Measurements from ENCODE around the gene MCRS1. TPM values are rescaled to one million over a fixed set of nuclear protein-coding genes. Genes with fewer than 3 reads are reported as not detected.
"Not testable (repeated sequence)": the region's sequence is repeated elsewhere in the genome, so short reads cannot be mapped to it uniquely, and the experiment has no call there.

Gene MCRS1
- total RNA-seq, 1 donor from 2014 or later = 33.9 TPM

GRCh38 chr12:49524660-49525324 is 43.1 kb downstream of the MCRS1 start:
- Histone ChIP-seq H3K27ac (ENCODE audit: low read depth, low read length) (no peak overlapping the region), H3K36me3 (ENCODE audit: control insufficient read depth in 3 of 3, insufficient read depth in 3 of 3, low read length in 3 of 3) (peaks cover 17 to 37% (median 29%) of the 10 kb centered on the region in 3 donors), H3K27me3 (ENCODE audit: control insufficient read depth in 3 of 3, insufficient read depth in 3 of 3, low read length in 3 of 3) (no peaks in the 10 kb centered on the region), H3K9me3 (ENCODE audit: control insufficient read depth in 3 of 3, low read length in 3 of 3) (no peaks in the 10 kb centered on the region), H3K4me1 (ENCODE audit: control insufficient read depth in 3 of 3, insufficient read depth in 3 of 3, low read length in 3 of 3) (no peaks in the 10 kb centered on the region), H3K9ac (ENCODE audit: low read depth in 1 of 3, low read length in 3 of 3) (no peak overlapping the region), H3K4me3 (ENCODE audit: low read length in 3 of 3) (no peak overlapping the region)

DNA sequence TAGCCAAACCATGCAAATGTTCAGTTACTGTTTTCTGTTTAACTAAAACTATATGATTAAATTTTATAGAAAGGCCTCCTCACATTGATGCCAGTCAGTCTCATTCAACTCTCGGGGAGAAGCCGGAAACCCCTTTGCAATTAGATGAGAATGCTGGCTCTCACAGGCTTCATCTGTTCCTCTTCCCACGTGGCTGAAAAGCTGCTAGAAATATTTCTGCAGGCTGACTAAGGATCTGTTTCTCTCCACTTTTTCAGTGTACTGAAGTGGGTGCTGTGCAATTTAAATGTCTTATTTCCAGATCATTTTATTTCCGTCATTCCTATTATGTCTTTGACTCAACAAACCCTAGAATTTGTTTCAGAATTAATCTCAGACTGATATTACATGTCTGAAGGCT is 46.6 kb downstream of the MCRS1 start:
- H3K4me3 ChIP-seq (ENCODE audit: low read length in 3 of 3) = no peak overlapping the region
- peaks cover 21 to 38% (median 22%) of the 10 kb centered on the region in 3 donors for H3K36me3 ChIP-seq (ENCODE audit: control insufficient read depth in 3 of 3, insufficient read depth in 3 of 3, low read length in 3 of 3)
- H3K4me1 ChIP-seq (ENCODE audit: control insufficient read depth in 3 of 3, insufficient read depth in 3 of 3, low read length in 3 of 3) = no peaks in the 10 kb centered on the region
- no peak overlapping the region for H3K27ac ChIP-seq (ENCODE audit: low read depth, low read length)
- H3K9me3 ChIP-seq (ENCODE audit: control insufficient read depth in 3 of 3, low read length in 3 of 3) = no peaks in the 10 kb centered on the region
- no peaks in the 10 kb centered on the region for H3K27me3 ChIP-seq (ENCODE audit: control insufficient read depth in 3 of 3, insufficient read depth in 3 of 3, low read length in 3 of 3)
- H3K9ac ChIP-seq (ENCODE audit: low read depth in 1 of 3, low read length in 3 of 3) = no peak overlapping the region

DNA sequence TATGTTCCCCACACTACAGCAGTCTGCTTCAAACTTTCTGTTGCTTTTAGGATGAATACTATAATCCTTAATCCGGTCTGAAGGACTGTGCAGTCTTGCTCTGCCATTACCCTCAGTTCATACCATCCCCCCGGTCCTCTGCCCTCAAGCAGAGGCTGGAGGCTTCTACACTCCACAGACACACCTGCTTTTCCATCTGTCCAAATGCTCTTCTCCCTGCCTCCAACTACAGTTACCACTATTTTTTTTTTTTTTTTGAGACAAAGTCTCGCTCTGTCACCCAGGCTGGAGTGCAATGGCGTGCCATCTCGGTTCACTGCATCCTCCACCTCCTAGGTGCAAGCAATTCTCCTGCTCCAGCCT is 48.4 kb downstream of the MCRS1 start:
- no peaks in the 10 kb centered on the region for H3K9me3 ChIP-seq (ENCODE audit: control insufficient read depth in 3 of 3, low read length in 3 of 3)
- H3K27ac ChIP-seq (ENCODE audit: low read depth, low read length) = no peak overlapping the region
- no peaks in the 10 kb centered on the region for H3K4me1 ChIP-seq (ENCODE audit: control insufficient read depth in 3 of 3, insufficient read depth in 3 of 3, low read length in 3 of 3)
- H3K27me3 ChIP-seq (ENCODE audit: control insufficient read depth in 3 of 3, insufficient read depth in 3 of 3, low read length in 3 of 3) = no peaks in the 10 kb centered on the region
- H3K9ac ChIP-seq (ENCODE audit: low read depth in 1 of 3, low read length in 3 of 3) = no peak overlapping the region
- H3K36me3 ChIP-seq (ENCODE audit: control insufficient read depth in 3 of 3, insufficient read depth in 3 of 3, low read length in 3 of 3) = peaks cover 6 to 20% (median 12%) of the 10 kb centered on the region in 3 donors
- no peak overlapping the region for H3K4me3 ChIP-seq (ENCODE audit: low read length in 3 of 3)

DNA sequence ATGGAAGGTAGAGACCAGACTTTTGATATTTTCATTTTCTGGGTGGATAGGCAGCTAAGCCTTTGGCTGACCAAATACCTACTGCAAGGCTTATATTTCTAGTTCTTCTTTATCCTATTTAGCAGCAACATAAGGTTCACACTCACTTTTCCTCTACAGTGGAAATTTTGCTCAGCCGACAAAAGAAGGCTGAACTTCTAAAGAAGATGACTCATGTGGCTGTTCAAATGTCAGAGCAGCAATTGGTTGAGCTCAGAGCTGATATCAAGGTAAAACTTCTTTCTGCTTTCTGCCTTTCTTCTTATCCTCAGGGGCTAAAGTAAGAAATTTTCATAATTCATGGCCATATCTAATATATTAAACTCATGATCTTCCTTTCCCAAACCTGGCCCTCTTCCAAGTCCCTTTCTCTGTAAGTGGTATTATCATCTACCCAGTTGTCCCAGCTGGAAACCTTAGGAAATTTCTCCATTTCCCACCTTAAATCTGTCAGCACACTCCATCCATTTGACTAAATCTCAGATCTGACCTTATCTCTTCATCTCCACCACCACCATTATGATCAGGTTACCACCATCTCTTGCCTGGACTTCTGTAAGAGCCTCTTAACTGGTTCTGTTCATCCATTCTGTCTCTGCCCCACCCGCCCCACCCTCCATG is 48.9 kb downstream of the MCRS1 start:
- H3K4me1 ChIP-seq (ENCODE audit: control insufficient read depth in 3 of 3, insufficient read depth in 3 of 3, low read length in 3 of 3) = no peaks in the 10 kb centered on the region

GRCh38 chr12:49515266-49515665 is 52.7 kb downstream of the MCRS1 start:
- no peak overlapping the region for H3K4me3 ChIP-seq (ENCODE audit: low read length in 3 of 3)
- H3K9ac ChIP-seq (ENCODE audit: low read depth in 1 of 3, low read length in 3 of 3) = no peak overlapping the region
- peaks cover 3 to 6% (median 5%) of the 10 kb centered on the region in 3 donors for H3K36me3 ChIP-seq (ENCODE audit: control insufficient read depth in 3 of 3, insufficient read depth in 3 of 3, low read length in 3 of 3)
- no peak overlapping the region for H3K27ac ChIP-seq (ENCODE audit: low read depth, low read length)
- H3K27me3 ChIP-seq (ENCODE audit: control insufficient read depth in 3 of 3, insufficient read depth in 3 of 3, low read length in 3 of 3) = no peaks in the 10 kb centered on the region
- H3K9me3 ChIP-seq (ENCODE audit: control insufficient read depth in 3 of 3, low read length in 3 of 3) = no peaks in the 10 kb centered on the region
- H3K4me1 ChIP-seq (ENCODE audit: control insufficient read depth in 3 of 3, insufficient read depth in 3 of 3, low read length in 3 of 3) = no peaks in the 10 kb centered on the region

More for the DNA sequence above, 48.9 kb downstream of the MCRS1 start:
- Histone ChIP-seq H3K4me3 (ENCODE audit: low read length in 3 of 3) (no peak overlapping the region), H3K36me3 (ENCODE audit: control insufficient read depth in 3 of 3, insufficient read depth in 3 of 3, low read length in 3 of 3) (peaks cover 3 to 15% (median 10%) of the 10 kb centered on the region in 3 donors), H3K27ac (ENCODE audit: low read depth, low read length) (no peak overlapping the region), H3K27me3 (ENCODE audit: control insufficient read depth in 3 of 3, insufficient read depth in 3 of 3, low read length in 3 of 3) (no peaks in the 10 kb centered on the region), H3K9ac (ENCODE audit: low read depth in 1 of 3, low read length in 3 of 3) (no peak overlapping the region), H3K9me3 (ENCODE audit: control insufficient read depth in 3 of 3, low read length in 3 of 3) (no peaks in the 10 kb centered on the region)

DNA sequence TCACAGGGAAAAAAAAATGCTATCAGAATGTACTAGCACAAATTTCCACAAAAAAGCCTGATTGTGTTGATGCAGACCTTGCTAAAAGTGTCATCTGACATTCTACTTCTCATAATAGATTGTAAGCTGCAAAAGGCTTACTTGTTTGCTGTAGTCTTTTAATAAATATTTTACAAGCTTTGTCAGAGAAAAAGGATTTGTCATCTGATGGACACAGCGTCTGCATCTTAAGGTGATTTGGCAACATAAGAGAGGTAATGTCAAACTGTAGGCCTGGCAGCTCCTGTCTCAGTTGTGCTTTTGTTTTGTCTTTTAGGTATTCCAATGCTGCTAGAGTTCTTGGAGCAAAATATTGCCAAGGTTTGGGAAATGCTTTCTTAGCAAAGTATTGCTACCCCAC is 55.4 kb downstream of the MCRS1 start:
- Histone ChIP-seq H3K4me1 (ENCODE audit: control insufficient read depth in 3 of 3, insufficient read depth in 3 of 3, low read length in 3 of 3) (no peaks in the 10 kb centered on the region), H3K27ac (ENCODE audit: low read depth, low read length) (no peak overlapping the region), H3K27me3 (ENCODE audit: control insufficient read depth in 3 of 3, insufficient read depth in 3 of 3, low read length in 3 of 3) (no peaks in the 10 kb centered on the region), H3K4me3 (ENCODE audit: low read length in 3 of 3) (no peak overlapping the region), H3K9ac (ENCODE audit: low read depth in 1 of 3, low read length in 3 of 3) (no peak overlapping the region), H3K9me3 (ENCODE audit: control insufficient read depth in 3 of 3, low read length in 3 of 3) (no peaks in the 10 kb centered on the region), H3K36me3 (ENCODE audit: control insufficient read depth in 3 of 3, insufficient read depth in 3 of 3, low read length in 3 of 3) (peaks cover 0 to 5% (median 0%) of the 10 kb centered on the region in 3 donors)

GRCh38 chr12:49511410-49511809 is 56.5 kb downstream of the MCRS1 start:
- no peaks in the 10 kb centered on the region for H3K27me3 ChIP-seq (ENCODE audit: control insufficient read depth in 3 of 3, insufficient read depth in 3 of 3, low read length in 3 of 3)
- no peak overlapping the region for H3K27ac ChIP-seq (ENCODE audit: low read depth, low read length)
- H3K4me3 ChIP-seq (ENCODE audit: low read length in 3 of 3) = no peak overlapping the region
- no peaks in the 10 kb centered on the region for H3K9me3 ChIP-seq (ENCODE audit: control insufficient read depth in 3 of 3, low read length in 3 of 3)
- H3K36me3 ChIP-seq (ENCODE audit: control insufficient read depth in 3 of 3, insufficient read depth in 3 of 3, low read length in 3 of 3) = peaks cover 0 to 5% (median 0%) of the 10 kb centered on the region in 3 donors
- no peak overlapping the region for H3K9ac ChIP-seq (ENCODE audit: low read depth in 1 of 3, low read length in 3 of 3)
- no peaks in the 10 kb centered on the region for H3K4me1 ChIP-seq (ENCODE audit: control insufficient read depth in 3 of 3, insufficient read depth in 3 of 3, low read length in 3 of 3)

GRCh38 chr12:49509681-49510080 is 58.3 kb downstream of the MCRS1 start:
- not testable (repeated sequence) for H3K4me1 ChIP-seq (ENCODE audit: control insufficient read depth in 3 of 3, insufficient read depth in 3 of 3, low read length in 3 of 3); H3K4me3 ChIP-seq (ENCODE audit: low read length in 3 of 3); H3K27me3 ChIP-seq (ENCODE audit: control insufficient read depth in 3 of 3, insufficient read depth in 3 of 3, low read length in 3 of 3); H3K36me3 ChIP-seq (ENCODE audit: control insufficient read depth in 3 of 3, insufficient read depth in 3 of 3, low read length in 3 of 3); H3K9me3 ChIP-seq (ENCODE audit: control insufficient read depth in 3 of 3, low read length in 3 of 3); H3K9ac ChIP-seq (ENCODE audit: low read depth in 1 of 3, low read length in 3 of 3); H3K27ac ChIP-seq (ENCODE audit: low read depth, low read length)

Small RNA genes lying within 50 kb of the gene (small RNA-seq; reads per million reads assigned to genes)
- not detected for gene POLR2KP1
- not detected for gene RNU6-834P

Other genes with a start within 250 kb of the MCRS1 start
- 3.1 TPM for gene TROAP, start 244.9 kb downstream of the MCRS1 start, total RNA-seq
- gene C1QL4, start 231.0 kb downstream of the MCRS1 start, total RNA-seq = not detected
- not detected for gene DNAJC22, start 221.3 kb downstream of the MCRS1 start, total RNA-seq
- gene SPATS2, start 200.7 kb downstream of the MCRS1 start, total RNA-seq = 19.8 TPM
- gene KCNH3, start 29.1 kb downstream of the MCRS1 start, total RNA-seq = 0.52 TPM
- not detected for gene FAM186B, start 37.5 kb upstream of the MCRS1 start, total RNA-seq
- gene PRPF40B, start 55.4 kb upstream of the MCRS1 start, total RNA-seq = 7.3 TPM
- gene FMNL3, start 139.3 kb upstream of the MCRS1 start, total RNA-seq = 19.3 TPM
- 185 TPM for gene TMBIM6, start 173.4 kb upstream of the MCRS1 start, total RNA-seq

Measured in skeletal muscle tissue (tissue), 5 donors.